Right forelimb (tissue), 1 donor: ENCODE data around the gene RPS6KA6.

Experiments
- DNase-seq: peaks from one replicate; pipeline ENCODE4 v3.0.0-alpha.2; 2018

Gene RPS6KA6

GRCh38 chrX:84187533-84188319 is at the start of gene RPS6KA6:
TSS of gene RPS6KA6 (minus strand) at chrX:84188199. CDS start at chrX:84187899, 300 bp downstream.
- DNase-seq, result peak; percentile 53

DNA sequence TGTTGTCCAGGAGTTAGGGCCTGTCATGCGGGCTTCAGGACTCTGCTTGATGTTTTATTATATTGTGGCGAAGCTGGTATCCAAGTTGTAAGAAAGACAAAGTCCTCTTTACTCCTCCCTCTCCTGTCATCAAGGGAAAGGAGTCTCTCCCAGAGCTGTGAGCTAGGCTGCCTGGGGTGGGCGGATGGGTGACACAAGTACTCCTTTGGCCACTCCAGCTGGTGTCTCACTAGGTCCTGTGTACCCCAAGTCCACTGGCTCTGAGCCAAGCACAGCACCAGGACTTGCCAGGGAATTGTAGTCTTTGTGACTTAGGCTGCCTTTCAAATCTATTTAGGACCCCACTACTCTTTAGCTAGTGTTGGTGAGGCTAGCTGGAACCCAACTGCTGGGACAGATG is 36.7 kb upstream of the RPS6KA6 start:
- no peak for DNase-seq

DNA sequence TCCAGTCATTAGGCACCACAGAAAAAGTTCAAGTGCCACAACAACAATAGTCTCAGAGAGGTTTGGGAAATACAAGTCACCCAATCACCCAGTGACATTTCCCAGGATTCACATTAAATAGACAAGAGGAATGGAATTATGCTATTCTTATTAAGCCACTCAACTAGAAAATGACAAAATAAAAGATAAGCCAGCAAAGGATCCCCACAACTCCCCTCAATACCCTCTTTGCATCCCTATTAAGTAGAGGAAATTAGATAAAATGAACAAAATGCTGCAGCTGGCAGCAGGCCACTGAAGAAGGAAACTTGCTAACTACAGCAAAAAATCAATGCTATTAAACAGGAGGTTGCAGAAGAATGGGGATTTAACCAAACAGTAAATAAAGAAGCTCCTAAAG is 35.3 kb upstream of the RPS6KA6 start:
- no peak for DNase-seq

DNA sequence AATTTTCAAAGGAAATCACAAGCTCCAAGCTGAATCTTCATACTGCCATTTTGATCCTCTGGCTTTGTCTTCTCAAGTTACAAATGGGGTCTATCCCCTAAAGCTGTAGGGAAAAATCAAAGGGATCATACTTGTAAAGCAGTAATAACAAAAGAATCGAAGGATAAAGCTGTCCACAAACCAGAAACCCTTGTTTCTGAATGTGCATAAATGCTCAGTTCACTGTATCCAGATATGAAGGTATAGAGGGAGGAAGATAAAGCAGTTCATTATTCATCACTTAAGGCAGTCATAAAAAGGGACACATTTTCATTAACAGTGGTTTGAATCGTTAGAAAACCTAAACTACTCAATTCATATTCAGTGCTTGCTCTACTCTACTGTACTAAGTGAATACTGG is 33.2 kb upstream of the RPS6KA6 start:
- no peak for DNase-seq

GRCh38 chrX:84219551-84219950 is 31.6 kb upstream of the RPS6KA6 start:
- DNase-seq, result no peak

DNA sequence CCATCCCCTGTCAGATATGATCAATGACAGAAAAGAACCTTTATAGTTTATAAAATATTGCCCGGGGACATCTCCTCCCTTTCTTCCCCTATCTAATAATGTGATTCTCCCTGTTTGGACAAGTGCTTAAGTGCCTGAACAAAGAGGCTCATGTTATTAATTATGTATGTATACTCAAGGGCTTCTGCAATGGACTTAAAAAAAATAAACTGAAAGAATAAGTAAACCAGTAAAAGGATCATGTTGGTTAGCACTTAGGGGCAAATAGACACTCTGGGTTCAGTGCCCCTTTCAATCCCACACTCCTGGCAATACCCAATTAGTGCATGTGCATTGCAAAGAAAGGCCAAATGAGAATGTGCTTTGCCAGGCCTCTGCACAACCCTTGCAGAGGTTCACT is 30.7 kb upstream of the RPS6KA6 start:
- DNase-seq, result no peak

DNA sequence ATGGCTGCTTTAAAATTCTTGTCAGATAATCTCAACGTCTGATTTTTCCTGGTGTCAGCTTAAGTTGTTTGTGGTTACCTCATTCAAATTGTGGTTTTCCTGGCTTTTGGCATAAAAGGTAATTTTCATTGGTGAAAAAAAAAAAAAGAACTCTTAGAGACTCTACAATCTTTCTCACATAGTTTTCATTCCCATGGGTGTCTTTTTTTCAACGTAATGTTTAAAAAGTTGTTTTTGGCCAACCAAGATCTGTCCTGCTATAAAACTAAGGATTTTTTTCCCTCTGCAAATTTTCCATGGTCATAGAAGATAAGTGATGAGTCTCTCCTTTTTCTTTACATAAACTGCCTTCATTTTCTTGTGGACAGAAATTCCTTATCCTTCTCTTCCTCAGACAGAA is 28.9 kb upstream of the RPS6KA6 start:
- no peak for DNase-seq

- DNase-seq, result no peak
Measured at GRCh38 chrX:84216406-84216805, 28.4 kb upstream of the RPS6KA6 start.

- no peak for DNase-seq
Measured at GRCh38 chrX:84205276-84205675, 17.3 kb upstream of the RPS6KA6 start.

DNA sequence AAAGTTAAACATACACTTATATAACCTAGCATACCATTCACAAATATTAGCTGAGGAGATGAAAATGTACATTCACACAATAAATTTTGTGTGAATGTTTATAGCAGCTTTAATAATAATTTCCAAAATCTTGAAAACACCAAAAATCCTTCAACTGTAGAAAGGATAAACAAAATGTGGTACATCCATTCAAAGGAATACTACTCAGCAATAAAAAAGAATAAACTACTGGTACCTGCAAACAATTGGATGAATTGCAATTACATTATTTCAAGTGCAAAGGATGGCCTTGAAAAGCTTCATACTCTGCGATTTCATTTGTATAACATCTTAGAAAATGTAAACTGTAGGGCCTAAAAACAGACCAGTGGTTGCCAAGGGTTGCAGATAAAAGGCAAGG is 11.7 kb upstream of the RPS6KA6 start:
- no peak for DNase-seq

GRCh38 chrX:84197550-84197949 is 9.6 kb upstream of the RPS6KA6 start:
- DNase-seq, result no peak

- no peak for DNase-seq
Measured at GRCh38 chrX:84192006-84192405, 4.0 kb upstream of the RPS6KA6 start.

GRCh38 chrX:84189125-84189524 is 1.1 kb upstream of the RPS6KA6 start:
- DNase-seq, result no peak

- DNase-seq, result peak; percentile 67
Measured at GRCh38 chrX:84188320-84188834, 378 bp upstream of the RPS6KA6 start.

DNA sequence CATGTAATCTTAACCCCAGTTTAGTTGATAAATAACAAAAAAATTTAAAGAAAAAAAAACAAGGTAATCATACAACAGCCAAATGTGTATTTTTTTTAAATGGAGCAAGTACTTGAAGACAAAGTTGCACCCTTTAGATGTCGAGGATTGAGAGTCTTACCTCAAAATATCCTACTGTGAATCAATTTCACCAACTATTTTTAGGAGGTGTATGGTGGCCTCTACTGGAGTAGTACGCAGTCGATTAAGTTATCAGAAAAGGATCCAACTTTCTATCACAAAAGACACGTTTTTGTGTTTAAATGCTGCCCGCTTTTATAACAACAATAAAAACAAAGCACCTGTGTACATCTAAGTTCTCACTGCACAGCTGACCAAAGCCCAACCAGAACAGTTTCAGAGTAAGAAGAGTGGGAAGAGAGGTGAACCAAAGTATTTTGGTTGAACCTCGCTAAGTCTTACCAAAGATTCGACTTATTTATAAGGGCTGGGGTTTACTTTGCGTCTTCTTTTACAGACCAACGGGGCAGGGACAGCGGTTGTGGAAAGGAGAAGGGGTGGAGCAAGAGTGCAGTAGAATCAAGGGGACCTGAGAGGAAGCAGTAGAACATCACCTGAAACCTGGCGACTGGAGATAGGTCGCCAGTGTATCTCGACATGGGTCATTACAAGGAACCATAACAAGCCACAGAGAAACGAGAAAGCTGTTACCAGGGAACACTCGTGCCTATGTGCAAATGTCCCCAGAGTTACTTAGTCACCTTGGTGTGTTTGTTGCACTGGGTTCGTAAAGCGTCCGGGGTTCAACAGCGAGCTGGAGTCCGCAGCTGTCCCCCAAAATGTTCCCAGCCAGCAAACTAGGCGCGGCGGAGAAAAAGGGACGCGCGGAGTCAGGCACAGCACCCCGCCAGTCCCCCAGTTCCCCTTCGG is 1.1 kb downstream of the RPS6KA6 start:
- DNase-seq, result no peak

GRCh38 chrX:84182516-84182915 is 5.5 kb downstream of the RPS6KA6 start:
- no peak for DNase-seq

DNA sequence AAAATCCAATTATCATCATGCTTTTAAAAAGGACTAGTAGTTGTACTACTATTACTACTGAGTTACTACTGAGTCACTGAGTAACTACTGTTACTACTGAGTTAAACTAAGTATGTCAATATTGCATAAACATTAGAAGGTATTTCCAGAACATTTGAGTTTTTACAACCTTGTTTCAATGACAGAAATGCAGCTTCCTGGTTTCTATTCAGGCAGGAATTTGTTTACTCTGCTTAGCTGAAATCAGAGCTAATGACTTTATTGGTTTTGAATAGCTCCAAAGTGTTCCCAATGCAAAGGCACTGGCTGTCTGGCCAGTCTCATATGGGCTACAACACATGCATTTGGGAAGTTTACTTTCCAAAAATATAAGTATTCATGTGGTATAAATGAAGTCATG is 12.0 kb downstream of the RPS6KA6 start:
- no peak for DNase-seq

DNA sequence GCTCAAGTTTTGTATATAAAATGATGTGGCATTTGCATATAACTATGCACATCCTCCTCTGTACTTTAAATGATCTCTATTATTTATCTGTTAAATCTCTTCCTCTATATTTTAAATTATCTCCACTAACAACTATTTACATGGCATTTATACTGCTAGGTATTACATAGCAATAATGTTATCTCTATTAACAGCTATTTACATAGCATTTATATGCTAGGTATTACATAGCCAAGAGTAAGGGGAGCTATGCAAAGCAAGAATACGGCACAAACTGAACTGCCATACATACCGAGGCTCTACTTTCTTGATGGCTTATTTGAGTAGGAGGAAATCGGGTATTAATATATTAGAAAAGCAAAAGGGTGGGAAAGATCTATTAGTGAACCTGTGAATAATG is 12.7 kb downstream of the RPS6KA6 start:
- DNase-seq, result no peak

GRCh38 chrX:84174348-84174747 is 13.7 kb downstream of the RPS6KA6 start:
- no peak for DNase-seq

DNA sequence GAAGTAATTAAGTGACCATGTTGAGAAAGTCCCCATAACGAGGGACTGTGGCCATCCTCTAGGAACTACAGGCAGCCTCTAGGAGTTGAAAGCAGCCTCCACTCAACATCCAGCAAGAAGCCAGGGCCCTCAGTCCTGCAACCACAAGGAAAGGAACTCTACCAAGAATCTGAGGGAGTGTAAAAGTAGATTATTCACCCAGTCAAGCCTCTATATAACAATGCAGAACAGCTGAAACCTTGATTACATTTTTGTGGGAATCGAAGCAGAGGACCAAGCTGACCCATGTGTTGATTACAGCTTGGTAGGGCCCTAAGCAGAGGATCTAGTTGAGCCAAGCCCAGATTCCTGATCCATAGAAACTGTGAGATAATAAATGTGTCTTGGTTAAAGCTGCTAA is 17.1 kb downstream of the RPS6KA6 start:
- DNase-seq, result no peak

DNA sequence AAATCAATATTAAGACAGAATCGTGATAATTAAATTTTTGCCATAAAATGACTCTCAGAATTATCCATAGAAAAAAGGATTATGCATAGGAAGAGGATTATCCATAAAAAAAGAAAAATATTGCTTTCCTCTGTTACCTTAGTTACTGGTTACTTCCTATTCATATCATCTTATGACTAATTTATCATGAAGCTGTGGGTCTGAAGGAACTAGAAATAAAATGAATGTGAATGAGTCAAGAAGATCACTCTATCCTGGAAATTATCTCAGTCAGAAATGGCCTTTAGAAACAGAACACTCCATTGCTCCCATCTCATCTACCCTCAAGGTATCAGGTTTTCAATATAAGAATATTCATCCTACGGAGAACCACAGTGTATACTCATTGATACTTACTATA is 19.4 kb downstream of the RPS6KA6 start:
- no peak for DNase-seq

DNA sequence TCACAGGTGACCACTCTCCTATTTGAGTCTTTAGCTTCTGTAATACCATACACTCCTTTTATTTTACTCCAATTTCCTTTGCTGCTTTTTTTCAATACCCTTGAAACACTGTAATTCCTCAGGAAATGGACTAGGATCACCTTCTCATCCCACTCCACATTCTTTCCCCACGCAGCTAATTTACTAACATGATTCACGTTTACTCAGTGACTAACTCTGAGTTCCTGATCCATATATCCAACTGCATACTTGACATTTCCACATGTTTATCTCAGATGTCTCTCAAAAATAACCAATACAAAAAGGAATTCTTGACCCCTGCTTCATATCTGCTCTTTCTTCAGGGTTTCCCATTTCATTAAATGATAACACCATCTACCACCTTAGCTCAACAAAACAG is 19.9 kb downstream of the RPS6KA6 start:
- no peak for DNase-seq

DNA sequence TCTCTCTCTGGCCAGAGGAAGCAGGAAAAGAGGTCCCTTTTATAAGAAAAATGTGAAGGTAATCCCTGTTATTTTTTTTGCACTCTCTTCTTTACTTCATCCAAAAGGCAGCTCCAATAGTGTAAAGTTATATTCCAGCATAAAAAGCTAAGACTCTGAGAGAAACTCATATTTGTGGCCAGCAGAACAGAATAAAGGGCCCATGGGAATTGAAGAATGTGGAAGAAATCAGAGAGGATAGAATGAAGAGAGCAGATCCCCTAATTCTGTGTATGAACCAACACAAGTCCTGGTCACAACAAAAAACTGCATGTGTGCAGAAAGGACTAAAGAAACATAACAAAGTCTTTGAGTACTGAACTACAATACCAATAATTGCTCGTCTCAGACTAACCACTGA is 22.3 kb downstream of the RPS6KA6 start:
- no peak for DNase-seq

- no peak for DNase-seq
Measured at GRCh38 chrX:84162401-84162800, 25.6 kb downstream of the RPS6KA6 start.
